ENCODE measurements around the gene TRERF1. TPM values are rescaled to one million over a fixed set of nuclear protein-coding genes. Genes with fewer than 3 reads are reported as not detected.

Gene TRERF1
- total RNA-seq, 1 experiment from 2014 or later, result 0.39 TPM

GRCh38 chr6:42315259-42315990, 136.3 kb downstream of the TRERF1 start:
- no peaks in the 10 kb centered on the region for H3K9me3 Mint-ChIP-seq (ENCODE audit: unreplicated experiment)
- intact Hi-C loops (cut with micrococcal nuclease; ENCODE audit: unreplicated experiment), result no loop called here
- POLR2A ChIA-PET, result no interaction called here

GRCh38 chr6:42314571-42315258, 137.0 kb downstream of the TRERF1 start:
- H3K36me3 Mint-ChIP-seq (ENCODE audit: insufficient read depth, unreplicated experiment), result no peaks in the 10 kb centered on the region
- H3K4me1 Mint-ChIP-seq (ENCODE audit: low read depth, unreplicated experiment), result peaks cover 38% of the 10 kb centered on the region
- Histone ChIP-seq H3K4me1 (peaks cover 36% of the 10 kb centered on the region), H3K36me3 (ENCODE audit: control insufficient read depth, insufficient read depth, low read length) (no peaks in the 10 kb centered on the region), H3K27me3 (replicated peaks; ENCODE audit: control insufficient read depth, insufficient read depth, low read length) (no peaks in the 10 kb centered on the region), H3K9me3 (no peaks in the 10 kb centered on the region), H3K4me3 (ENCODE audit: low read depth, low read length) (no peak overlapping the region)
- H3K4me3 Mint-ChIP-seq (ENCODE audit: unreplicated experiment), result no peak overlapping the region
- intact Hi-C loops (cut with micrococcal nuclease; ENCODE audit: unreplicated experiment), result no loop called here
- POLR2A ChIA-PET, result no interaction called here
- BruUV-seq (replicated peaks), result no TSS peak
- H3K27ac Mint-ChIP-seq (ENCODE audit: unreplicated experiment), result peak overlapping the region; percentile 33
- no peak for TF ChIP-seq CTCF (IDR thresholded peaks at IDR 0.05; ENCODE audit: insufficient read depth in 1 of 2, low read depth in 1 of 2, low read length in 1 of 2, severe bottlenecking in 1 of 2, unreplicated experiment in 1 of 2)
- no peaks in the 10 kb centered on the region for H3K9me3 Mint-ChIP-seq (ENCODE audit: unreplicated experiment)
- H3K27me3 Mint-ChIP-seq (ENCODE audit: insufficient read depth, unreplicated experiment), result no peaks in the 10 kb centered on the region
- DNase-seq, result no peak
- CTCF ChIA-PET, result interaction anchor here (1.4 kb wide), 1 partner anchor 233 kb away, joined by 4 read pairs; no protein-coding TSS in a partner anchor

More at GRCh38 chr6:42315259-42315990, 136.3 kb downstream of the TRERF1 start:
- Histone ChIP-seq H3K27me3 (replicated peaks; ENCODE audit: control insufficient read depth, insufficient read depth, low read length) (no peaks in the 10 kb centered on the region), H3K9me3 (no peaks in the 10 kb centered on the region), H3K4me1 (peaks cover 36% of the 10 kb centered on the region), H3K36me3 (ENCODE audit: control insufficient read depth, insufficient read depth, low read length) (no peaks in the 10 kb centered on the region), H3K4me3 (ENCODE audit: low read depth, low read length) (no peak overlapping the region)
- peaks cover 38% of the 10 kb centered on the region for H3K4me1 Mint-ChIP-seq (ENCODE audit: low read depth, unreplicated experiment)
- no peaks in the 10 kb centered on the region for H3K27me3 Mint-ChIP-seq (ENCODE audit: insufficient read depth, unreplicated experiment)
- H3K36me3 Mint-ChIP-seq (ENCODE audit: insufficient read depth, unreplicated experiment), result no peaks in the 10 kb centered on the region
- BruUV-seq (replicated peaks), result no TSS peak
- no peak for TF ChIP-seq CTCF (IDR thresholded peaks at IDR 0.05; ENCODE audit: insufficient read depth in 1 of 2, low read depth in 1 of 2, low read length in 1 of 2, severe bottlenecking in 1 of 2, unreplicated experiment in 1 of 2)
- peak overlapping the region; percentile 13 for H3K4me3 Mint-ChIP-seq (ENCODE audit: unreplicated experiment)
- DNase-seq, result no peak
- peak overlapping the region; percentile 33 for H3K27ac Mint-ChIP-seq (ENCODE audit: unreplicated experiment)
- CTCF ChIA-PET, result interaction anchor here (0.5 to 1.4 kb wide), 2 partner anchors 232 to 235 kb away, joined by 4 read pairs; no protein-coding TSS in a partner anchor

- Mint-ChIP-seq H3K4me3 (ENCODE audit: unreplicated experiment) (no peak overlapping the region), H3K27me3 (ENCODE audit: insufficient read depth, unreplicated experiment) (no peaks in the 10 kb centered on the region), H3K4me1 (ENCODE audit: low read depth, unreplicated experiment) (peaks cover 36% of the 10 kb centered on the region), H3K9me3 (ENCODE audit: unreplicated experiment) (no peaks in the 10 kb centered on the region), H3K27ac (ENCODE audit: unreplicated experiment) (peak overlapping the region; percentile 33), H3K36me3 (ENCODE audit: insufficient read depth, unreplicated experiment) (no peaks in the 10 kb centered on the region)
- no peak for TF ChIP-seq CTCF (IDR thresholded peaks at IDR 0.05; ENCODE audit: insufficient read depth in 1 of 2, low read depth in 1 of 2, low read length in 1 of 2, severe bottlenecking in 1 of 2, unreplicated experiment in 1 of 2)
- Histone ChIP-seq H3K4me1 (peaks cover 36% of the 10 kb centered on the region), H3K4me3 (ENCODE audit: low read depth, low read length) (no peak overlapping the region), H3K9me3 (no peaks in the 10 kb centered on the region), H3K27me3 (replicated peaks; ENCODE audit: control insufficient read depth, insufficient read depth, low read length) (no peaks in the 10 kb centered on the region), H3K36me3 (ENCODE audit: control insufficient read depth, insufficient read depth, low read length) (no peaks in the 10 kb centered on the region)
- ChIA-PET POLR2A (no interaction called here), CTCF (interaction anchor here (1.4 kb wide), 1 partner anchor 234 kb away, joined by 4 read pairs; no protein-coding TSS in a partner anchor)
- intact Hi-C loops (cut with micrococcal nuclease; ENCODE audit: unreplicated experiment), result no loop called here
- no TSS peak for BruUV-seq (replicated peaks)
- no peak for DNase-seq
These were observed 137.7 kb downstream of the TRERF1 start for GRCh38 chr6:42313941-42314570.

Data from Caco-2 (cell line).